NCI-H1105 treated with DMSO at 0.1 percent for 48 hours (cell line): ENCODE results near the gene CABP7.

ENCODE experiments used
- DNase-seq: peaks from one replicate; lab custom pipeline; 2025; lab: John Stamatoyannopoulos, UW

CABP7 gene

GRCh38 chr22:29702000-29702930 lies 17.5 kb upstream of the CABP7 start:
- no peak for DNase-seq

DNA sequence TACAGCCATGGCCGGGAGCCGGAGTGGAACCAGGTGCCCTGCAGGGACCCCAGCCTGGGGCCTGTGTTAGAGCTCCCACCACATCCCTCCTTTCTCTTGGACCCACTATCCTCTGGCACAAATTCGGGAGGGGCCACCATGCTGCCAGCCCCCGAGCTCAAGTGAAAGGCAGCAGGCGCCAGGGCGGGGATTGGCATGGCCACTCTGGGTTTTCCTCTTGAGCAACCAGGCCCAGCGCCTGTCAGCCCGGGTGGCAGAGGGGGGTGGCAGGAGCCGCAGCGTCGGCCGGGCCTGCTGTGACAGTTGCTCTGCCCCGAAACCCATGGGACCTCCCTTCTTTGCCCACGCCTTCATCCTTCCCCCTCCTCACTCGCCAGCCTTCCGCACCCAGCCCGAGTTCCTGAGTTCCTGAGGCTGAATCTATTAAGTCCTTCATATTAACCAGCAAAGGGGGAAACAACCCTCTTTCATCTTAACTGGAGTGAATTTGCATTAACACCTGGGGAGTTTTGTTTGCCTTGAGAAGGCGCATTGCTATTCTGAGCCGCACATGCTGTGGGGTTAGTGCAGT lies 16.8 kb upstream of the CABP7 start:
- DNase-seq = no peak

GRCh38 chr22:29703569-29704195 lies 16.1 kb upstream of the CABP7 start:
- DNase-seq = no peak

GRCh38 chr22:29704528-29705285 lies 15.1 kb upstream of the CABP7 start:
- peak; percentile 24 for DNase-seq

DNA sequence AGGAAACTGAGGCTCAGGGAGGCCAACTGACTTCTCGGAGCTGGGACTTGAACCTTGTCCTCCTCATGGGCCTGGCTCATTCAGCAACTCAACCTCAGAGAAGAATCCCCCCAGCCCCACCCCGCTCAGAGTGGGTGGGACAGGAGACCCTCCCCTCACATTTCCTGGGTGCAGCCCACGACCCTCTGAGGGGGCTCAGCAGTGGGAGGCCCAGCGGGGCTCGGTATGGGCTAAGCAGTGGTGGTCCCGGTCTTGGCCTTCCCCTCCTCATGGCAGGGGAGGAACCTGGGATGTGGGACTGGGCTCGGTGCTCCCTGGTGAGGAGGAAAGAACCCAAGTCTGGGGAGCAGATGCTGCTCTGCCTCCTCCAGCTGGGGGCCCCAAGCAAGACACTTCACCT lies 14.2 kb upstream of the CABP7 start:
- no peak for DNase-seq

- DNase-seq = no peak
These were observed 13.3 kb upstream of the CABP7 start for GRCh38 chr22:29706486-29706885.

DNA sequence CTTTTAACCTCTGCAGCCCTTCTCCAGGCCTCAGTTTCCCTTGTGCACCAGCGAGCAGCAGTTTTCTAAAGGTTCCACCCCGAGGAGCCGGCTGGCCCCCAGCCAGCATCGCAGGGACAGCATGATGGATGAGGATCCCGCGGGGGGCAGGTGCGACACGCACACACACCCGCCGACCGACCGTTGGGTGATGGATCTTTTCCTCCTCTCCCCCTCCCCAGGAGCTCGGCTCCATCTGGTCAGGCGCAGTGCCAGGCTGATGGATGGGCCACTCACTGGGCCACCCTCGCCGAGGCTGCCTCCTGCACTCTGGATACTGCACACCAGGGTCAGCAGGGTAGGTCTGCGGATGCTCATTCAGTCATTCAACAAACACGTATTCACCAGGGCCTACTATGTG lies 12.8 kb upstream of the CABP7 start:
- DNase-seq = no peak

- DNase-seq = no peak
These were observed 12.3 kb upstream of the CABP7 start for GRCh38 chr22:29707471-29707870.

- no peak for DNase-seq
These were observed 9.6 kb upstream of the CABP7 start for GRCh38 chr22:29710193-29710592.

GRCh38 chr22:29710922-29711593 lies 8.7 kb upstream of the CABP7 start:
- peak; percentile 64 for DNase-seq

- DNase-seq = no peak
These were observed 7.7 kb upstream of the CABP7 start for GRCh38 chr22:29712119-29712518.

DNA sequence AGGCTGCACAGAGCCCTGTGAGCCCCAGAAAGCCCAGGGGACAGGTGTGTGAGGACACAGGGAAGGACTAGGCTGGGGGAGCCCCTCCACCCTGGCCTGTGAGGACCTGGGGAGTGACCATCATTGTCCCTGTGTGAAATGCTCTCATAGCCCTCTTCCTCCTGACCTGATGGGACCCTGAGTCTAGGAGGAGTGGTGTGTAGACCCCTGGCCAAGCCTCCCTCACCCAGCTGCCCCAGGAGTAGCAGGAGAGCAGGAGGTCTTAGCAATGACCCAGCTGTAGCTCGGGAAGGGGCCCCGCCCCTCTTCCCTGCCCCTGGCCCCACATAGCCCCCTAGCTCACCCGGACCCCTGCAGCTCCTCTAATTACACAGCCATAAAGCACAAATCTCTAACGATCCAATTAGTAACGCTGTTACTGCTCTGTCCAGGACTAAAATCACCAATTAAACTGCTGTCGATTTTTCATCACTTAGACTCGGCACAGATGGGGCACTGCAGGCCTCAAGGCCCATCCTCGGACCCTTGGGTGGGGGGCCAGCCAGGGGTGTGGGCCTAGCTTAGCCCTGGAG lies 6.6 kb upstream of the CABP7 start:
- no peak for DNase-seq

DNA sequence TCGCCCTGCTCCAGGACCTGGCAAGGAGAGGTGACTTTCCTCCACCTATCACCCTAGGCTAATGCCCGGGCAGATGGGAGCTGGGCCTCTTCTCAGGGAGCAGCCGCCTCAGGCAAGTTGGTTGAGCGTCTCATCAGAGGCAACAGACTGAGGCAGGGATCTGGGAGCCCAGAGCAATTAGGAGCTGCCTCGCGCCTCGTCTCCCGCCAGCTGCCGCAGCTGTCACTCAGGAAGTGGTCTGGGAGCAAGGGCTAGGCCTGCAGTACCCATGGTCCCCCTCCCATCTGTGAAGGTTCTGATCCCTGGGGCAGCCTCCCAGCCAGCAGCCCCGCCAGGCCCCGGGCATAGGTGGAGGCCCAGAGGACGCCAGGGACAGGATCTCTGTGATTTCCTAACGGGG lies 4.6 kb upstream of the CABP7 start:
- DNase-seq = peak; percentile 62

DNA sequence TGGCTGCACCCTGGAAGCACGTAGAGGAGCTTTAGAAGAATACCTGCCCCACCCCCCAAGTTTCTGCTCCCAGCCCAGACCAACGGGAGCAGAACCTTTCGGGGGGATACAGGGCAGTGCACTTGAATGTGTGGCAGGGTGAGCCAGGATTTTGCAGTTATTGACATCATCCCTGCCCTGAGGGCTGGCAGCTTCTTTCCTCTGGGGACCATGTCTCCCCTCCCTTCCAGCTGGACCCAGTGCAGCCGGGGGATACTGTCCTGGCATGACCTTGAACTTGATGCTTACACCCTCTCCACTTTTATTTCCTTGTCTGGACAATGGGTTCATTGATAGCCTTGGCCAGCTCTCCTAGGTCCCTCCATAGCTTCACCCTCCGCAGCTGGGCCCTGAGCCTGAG lies 4.1 kb upstream of the CABP7 start:
- no peak for DNase-seq

GRCh38 chr22:29716814-29717545 lies 2.8 kb upstream of the CABP7 start:
- no peak for DNase-seq

- peak; percentile 77 for DNase-seq
These were observed 2.0 kb upstream of the CABP7 start for GRCh38 chr22:29717789-29718188.

GRCh38 chr22:29718949-29719898 lies 579 bp upstream of the CABP7 start:
- DNase-seq = no peak

DNA sequence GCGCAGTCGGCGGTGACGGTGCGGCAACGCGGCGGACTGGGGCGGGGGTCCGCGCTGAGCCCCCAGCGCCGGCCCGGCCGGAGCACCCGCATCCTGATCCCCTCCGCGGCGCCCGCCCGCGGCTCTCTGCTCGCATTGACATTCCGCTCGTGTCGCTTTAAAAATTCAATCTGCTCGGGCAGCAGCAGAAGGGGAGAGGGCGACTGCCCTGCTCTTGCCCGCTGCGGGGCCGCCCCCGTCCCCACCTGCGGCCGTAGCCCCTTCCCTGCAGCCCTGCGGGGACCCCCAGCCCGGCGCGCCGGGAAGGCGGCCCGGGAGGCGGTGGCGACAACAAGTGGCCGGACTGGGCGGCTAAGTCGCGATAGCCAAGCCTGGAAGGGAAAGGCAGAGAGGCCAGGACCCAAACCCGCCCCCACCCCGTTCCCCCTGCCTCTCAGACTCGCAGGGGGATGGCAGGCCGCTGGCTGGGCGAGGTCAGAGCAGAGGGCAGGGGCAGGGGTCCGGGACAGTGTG lies 1.1 kb downstream of the CABP7 start:
- no peak for DNase-seq

DNA sequence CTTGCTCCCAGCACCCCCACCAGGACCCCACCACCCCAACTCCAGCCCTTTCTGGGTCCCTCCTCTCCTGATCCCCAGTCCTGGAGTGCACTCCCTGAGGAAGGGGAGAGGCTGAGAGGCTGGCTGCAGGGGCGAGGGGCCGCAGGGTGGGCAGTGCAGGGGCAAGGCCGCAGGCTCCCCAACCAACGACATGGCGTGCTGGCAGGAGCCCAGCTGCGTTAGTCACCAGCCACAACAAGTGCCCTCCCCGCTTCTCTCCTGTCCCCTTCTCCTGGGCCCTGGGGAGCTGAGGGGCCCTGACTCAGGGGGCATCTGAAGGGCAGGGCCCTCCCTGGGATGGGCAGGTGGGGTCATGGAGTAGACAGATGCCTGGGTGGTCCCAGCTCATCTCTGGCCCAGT lies 2.3 kb downstream of the CABP7 start:
- DNase-seq = no peak
